HEK293 (cell line): ENCODE results near the gene PCDH15.

ENCODE experiments used
- CTCF ChIA-PET: fragments of 350-600 bp; formaldehyde crosslinking; extraction: SDS; loops from one replicate; lab custom pipeline; 2021; ENCODE audit warnings: antibody characterized with exemption; lab: Yijun Ruan, JAX
- POLR2A ChIA-PET: fragments of 300-600 bp; formaldehyde crosslinking; extraction: SDS; loops from one replicate; lab custom pipeline; 2020; ENCODE audit warnings: antibody characterized with exemption, inconsistent platforms; lab: Yijun Ruan, JAX
- H3K27ac ChIP-seq: fragments of 200-500 bp; sonication (Bioruptor generic); 2 replicates; pipeline ENCODE4 v1.5.1; 2014; ENCODE audit warnings: low read depth, low read length, control low read depth, inconsistent platforms; ENCODE audit errors: extremely low read depth
- H3K36me3 ChIP-seq, 2 experiments: fragments of 200-500 bp in 1 of 2; sonication (Bioruptor generic) in 1 of 2; 1 replicate in 1 of 2; 2 replicates in 1 of 2; pipeline ENCODE4 v1.5.1; 2014 to 2017; ENCODE audit warnings: inconsistent platforms in 2 of 2, low read length in 2 of 2; ENCODE audit not compliant: control insufficient read depth in 2 of 2, insufficient read depth in 1 of 2
- H3K4me1 ChIP-seq: fragments of 200-500 bp; sonication (Bioruptor generic); 2 replicates; pipeline ENCODE4 v1.5.1; 2014; ENCODE audit warnings: mild to moderate bottlenecking, low read length, inconsistent platforms; ENCODE audit not compliant: control insufficient read depth, insufficient read depth
- H3K4me3 ChIP-seq: 2 replicates; pipeline ENCODE4 v1.5.1; 2011; ENCODE audit warnings: low read depth, mild to moderate bottlenecking, control low read depth, low read length, moderate library complexity
- H3K9me3 ChIP-seq: fragments of 200-500 bp; sonication (Bioruptor generic); 2 replicates; pipeline ENCODE4 v1.5.1; 2014; ENCODE audit warnings: low read depth, low read length, inconsistent platforms; ENCODE audit not compliant: control insufficient read depth, insufficient read depth
- GFI1B ChIP-seq: fragments of 450-650 bp; formaldehyde crosslinking; IDR thresholded peaks from 2 replicates; pipeline ENCODE4 v1.5.1; 2016; ENCODE audit warnings: missing biosample characterization, missing genetic modification characterization
- HOXA7 ChIP-seq: sonication (generic); formaldehyde crosslinking; IDR thresholded peaks from 2 replicates; pipeline ENCODE4 v1.8.1; 2022; ENCODE audit warnings: missing genetic modification reagents, borderline replicate concordance
- MZF1 ChIP-seq: fragments of 450-650 bp; formaldehyde crosslinking; IDR thresholded peaks from 2 replicates; pipeline ENCODE4 v1.5.1; 2017; ENCODE audit warnings: missing biosample characterization, missing genetic modification characterization, borderline replicate concordance
- SP7 ChIP-seq: fragments of 450-650 bp; formaldehyde crosslinking; IDR thresholded peaks from 2 replicates; pipeline ENCODE4 v1.5.1; 2016; ENCODE audit warnings: missing biosample characterization, missing genetic modification characterization
- ZBTB44 ChIP-seq: fragments of 450-650 bp; IDR thresholded peaks from 2 replicates; pipeline ENCODE4 v1.5.1; 2018; ENCODE audit warnings: missing biosample characterization, mild to moderate bottlenecking, missing genetic modification characterization
- ZBTB7A ChIP-seq: fragments of 450-650 bp; formaldehyde crosslinking; IDR thresholded peaks from 2 replicates; pipeline ENCODE4 v1.5.1; 2016; ENCODE audit warnings: low read depth, missing biosample characterization, missing genetic modification characterization
- ZNF146 ChIP-seq: fragments of 450-650 bp; formaldehyde crosslinking; IDR thresholded peaks from 2 replicates; pipeline ENCODE4 v1.5.1; 2016; ENCODE audit warnings: missing biosample characterization, missing genetic modification characterization
- ZNF211 ChIP-seq: fragments of 450-650 bp; formaldehyde crosslinking; IDR thresholded peaks from 2 replicates; pipeline ENCODE4 v1.5.1; 2016; ENCODE audit warnings: low read depth, missing biosample characterization, missing genetic modification characterization
- ZNF223 ChIP-seq: fragments of 450-650 bp; formaldehyde crosslinking; IDR thresholded peaks from 2 replicates; pipeline ENCODE4 v1.5.1; 2016; ENCODE audit warnings: missing biosample characterization, missing genetic modification characterization
- ZNF23 ChIP-seq: fragments of 450-650 bp; formaldehyde crosslinking; IDR thresholded peaks from 2 replicates; pipeline ENCODE4 v1.5.1; 2016; ENCODE audit warnings: missing biosample characterization, missing genetic modification characterization, borderline replicate concordance
- ZNF335 ChIP-seq: fragments of 450-650 bp; formaldehyde crosslinking; conservative IDR thresholded peaks from 2 replicates; pipeline ENCODE4 v1.5.1; 2016; ENCODE audit warnings: missing biosample characterization, missing genetic modification characterization
- ZNF404 ChIP-seq: fragments of 450-650 bp; formaldehyde crosslinking; IDR thresholded peaks from 2 replicates; pipeline ENCODE4 v1.5.1; 2017; ENCODE audit warnings: missing biosample characterization, missing genetic modification characterization
- ZNF433 ChIP-seq: fragments of 450-650 bp; formaldehyde crosslinking; IDR thresholded peaks from 2 replicates; pipeline ENCODE4 v1.5.1; 2016; ENCODE audit warnings: missing biosample characterization, missing genetic modification characterization, low read depth
- ZNF473 ChIP-seq: fragments of 450-650 bp; formaldehyde crosslinking; IDR thresholded peaks from 2 replicates; pipeline ENCODE4 v1.5.1; 2017; ENCODE audit warnings: missing biosample characterization, missing genetic modification characterization
- ZNF560 ChIP-seq: fragments of 450-650 bp; formaldehyde crosslinking; IDR thresholded peaks from 2 replicates; pipeline ENCODE4 v1.5.1; 2017; ENCODE audit warnings: missing biosample characterization, missing genetic modification characterization, borderline replicate concordance
- TF ChIP-seq, protein P1 (sequence below): fragments of 450-650 bp; formaldehyde crosslinking; IDR thresholded peaks from 2 replicates; pipeline ENCODE4 v1.5.1; 2017; ENCODE audit warnings: missing biosample characterization, missing genetic modification characterization
- TF ChIP-seq, protein P2 (sequence below): fragments of 450-650 bp; formaldehyde crosslinking; IDR thresholded peaks from 2 replicates; pipeline ENCODE4 v1.5.1; 2016; ENCODE audit warnings: missing biosample characterization, missing genetic modification characterization
- TF ChIP-seq, protein P3 (sequence below): fragments of 450-650 bp; formaldehyde crosslinking; IDR thresholded peaks from 2 replicates; pipeline ENCODE4 v1.5.1; 2016; ENCODE audit warnings: missing biosample characterization, missing genetic modification characterization, borderline replicate concordance

The PCDH15 gene

DNA sequence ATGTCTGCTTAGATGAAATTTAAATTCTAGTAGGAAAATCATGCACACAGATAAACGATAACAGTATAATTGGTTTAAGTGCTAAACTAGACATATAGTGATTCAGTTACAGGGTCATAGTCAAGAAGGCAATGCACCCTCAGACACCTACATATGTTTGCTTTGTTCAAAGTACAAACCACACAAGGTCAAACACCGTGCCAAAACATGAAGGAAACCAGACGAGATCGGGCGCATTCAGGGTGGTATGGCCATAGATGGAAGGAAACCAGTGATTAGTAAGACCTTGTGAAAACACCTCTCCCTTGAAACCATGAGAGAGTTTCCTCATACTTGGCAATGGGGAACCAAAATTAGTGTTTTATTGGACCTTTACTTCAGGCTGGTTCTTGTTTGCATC, 906.9 kb downstream of the PCDH15 start:
- POLR2A ChIA-PET, result no interaction called here
- Histone ChIP-seq H3K36me3 (no peaks in the 10 kb centered on the region), H3K9me3 (no peaks in the 10 kb centered on the region), H3K27ac (no peak overlapping the region), H3K4me1 (no peaks in the 10 kb centered on the region), H3K4me3 (no peak overlapping the region)
- CTCF ChIA-PET, result no interaction called here
- TF ChIP-seq, protein P1, sequence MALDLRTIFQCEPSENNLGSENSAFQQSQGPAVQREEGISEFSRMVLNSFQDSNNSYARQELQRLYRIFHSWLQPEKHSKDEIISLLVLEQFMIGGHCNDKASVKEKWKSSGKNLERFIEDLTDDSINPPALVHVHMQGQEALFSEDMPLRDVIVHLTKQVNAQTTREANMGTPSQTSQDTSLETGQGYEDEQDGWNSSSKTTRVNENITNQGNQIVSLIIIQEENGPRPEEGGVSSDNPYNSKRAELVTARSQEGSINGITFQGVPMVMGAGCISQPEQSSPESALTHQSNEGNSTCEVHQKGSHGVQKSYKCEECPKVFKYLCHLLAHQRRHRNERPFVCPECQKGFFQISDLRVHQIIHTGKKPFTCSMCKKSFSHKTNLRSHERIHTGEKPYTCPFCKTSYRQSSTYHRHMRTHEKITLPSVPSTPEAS (tag by site-specific recombination), result no peak
- TF ChIP-seq, protein P2, sequence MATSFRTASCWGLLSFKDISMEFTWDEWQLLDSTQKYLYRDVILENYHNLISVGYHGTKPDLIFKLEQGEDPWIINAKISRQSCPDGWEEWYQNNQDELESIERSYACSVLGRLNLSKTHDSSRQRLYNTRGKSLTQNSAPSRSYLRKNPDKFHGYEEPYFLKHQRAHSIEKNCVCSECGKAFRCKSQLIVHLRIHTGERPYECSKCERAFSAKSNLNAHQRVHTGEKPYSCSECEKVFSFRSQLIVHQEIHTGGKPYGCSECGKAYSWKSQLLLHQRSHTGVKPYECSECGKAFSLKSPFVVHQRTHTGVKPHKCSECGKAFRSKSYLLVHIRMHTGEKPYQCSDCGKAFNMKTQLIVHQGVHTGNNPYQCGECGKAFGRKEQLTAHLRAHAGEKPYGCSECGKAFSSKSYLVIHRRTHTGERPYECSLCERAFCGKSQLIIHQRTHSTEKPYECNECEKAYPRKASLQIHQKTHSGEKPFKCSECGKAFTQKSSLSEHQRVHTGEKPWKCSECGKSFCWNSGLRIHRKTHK (tag by site-specific recombination), result no peak
- TF ChIP-seq GFI1B (tag by site-specific recombination) (no peak), ZNF223 (tag by site-specific recombination) (no peak), ZNF211 (no peak), ZNF335 (tag by site-specific recombination) (no peak), HOXA7 (CRISPR knock-in tag) (no peak), ZNF473 (tag by site-specific recombination) (no peak), ZNF560 (no peak), ZNF433 (no peak), SP7 (tag by site-specific recombination) (no peak), ZNF23 (tag by site-specific recombination) (no peak), ZBTB7A (tag by site-specific recombination) (no peak), MZF1 (tag by site-specific recombination) (no peak)
- TF ChIP-seq, protein P3, sequence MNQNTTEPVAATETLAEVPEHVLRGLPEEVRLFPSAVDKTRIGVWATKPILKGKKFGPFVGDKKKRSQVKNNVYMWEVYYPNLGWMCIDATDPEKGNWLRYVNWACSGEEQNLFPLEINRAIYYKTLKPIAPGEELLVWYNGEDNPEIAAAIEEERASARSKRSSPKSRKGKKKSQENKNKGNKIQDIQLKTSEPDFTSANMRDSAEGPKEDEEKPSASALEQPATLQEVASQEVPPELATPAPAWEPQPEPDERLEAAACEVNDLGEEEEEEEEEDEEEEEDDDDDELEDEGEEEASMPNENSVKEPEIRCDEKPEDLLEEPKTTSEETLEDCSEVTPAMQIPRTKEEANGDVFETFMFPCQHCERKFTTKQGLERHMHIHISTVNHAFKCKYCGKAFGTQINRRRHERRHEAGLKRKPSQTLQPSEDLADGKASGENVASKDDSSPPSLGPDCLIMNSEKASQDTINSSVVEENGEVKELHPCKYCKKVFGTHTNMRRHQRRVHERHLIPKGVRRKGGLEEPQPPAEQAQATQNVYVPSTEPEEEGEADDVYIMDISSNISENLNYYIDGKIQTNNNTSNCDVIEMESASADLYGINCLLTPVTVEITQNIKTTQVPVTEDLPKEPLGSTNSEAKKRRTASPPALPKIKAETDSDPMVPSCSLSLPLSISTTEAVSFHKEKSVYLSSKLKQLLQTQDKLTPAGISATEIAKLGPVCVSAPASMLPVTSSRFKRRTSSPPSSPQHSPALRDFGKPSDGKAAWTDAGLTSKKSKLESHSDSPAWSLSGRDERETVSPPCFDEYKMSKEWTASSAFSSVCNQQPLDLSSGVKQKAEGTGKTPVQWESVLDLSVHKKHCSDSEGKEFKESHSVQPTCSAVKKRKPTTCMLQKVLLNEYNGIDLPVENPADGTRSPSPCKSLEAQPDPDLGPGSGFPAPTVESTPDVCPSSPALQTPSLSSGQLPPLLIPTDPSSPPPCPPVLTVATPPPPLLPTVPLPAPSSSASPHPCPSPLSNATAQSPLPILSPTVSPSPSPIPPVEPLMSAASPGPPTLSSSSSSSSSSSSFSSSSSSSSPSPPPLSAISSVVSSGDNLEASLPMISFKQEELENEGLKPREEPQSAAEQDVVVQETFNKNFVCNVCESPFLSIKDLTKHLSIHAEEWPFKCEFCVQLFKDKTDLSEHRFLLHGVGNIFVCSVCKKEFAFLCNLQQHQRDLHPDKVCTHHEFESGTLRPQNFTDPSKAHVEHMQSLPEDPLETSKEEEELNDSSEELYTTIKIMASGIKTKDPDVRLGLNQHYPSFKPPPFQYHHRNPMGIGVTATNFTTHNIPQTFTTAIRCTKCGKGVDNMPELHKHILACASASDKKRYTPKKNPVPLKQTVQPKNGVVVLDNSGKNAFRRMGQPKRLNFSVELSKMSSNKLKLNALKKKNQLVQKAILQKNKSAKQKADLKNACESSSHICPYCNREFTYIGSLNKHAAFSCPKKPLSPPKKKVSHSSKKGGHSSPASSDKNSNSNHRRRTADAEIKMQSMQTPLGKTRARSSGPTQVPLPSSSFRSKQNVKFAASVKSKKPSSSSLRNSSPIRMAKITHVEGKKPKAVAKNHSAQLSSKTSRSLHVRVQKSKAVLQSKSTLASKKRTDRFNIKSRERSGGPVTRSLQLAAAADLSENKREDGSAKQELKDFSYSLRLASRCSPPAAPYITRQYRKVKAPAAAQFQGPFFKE (tag by site-specific recombination), result no peak

GRCh38 chr10:53893061-53893460, 908.0 kb downstream of the PCDH15 start:
- CTCF ChIA-PET, result no interaction called here

More at GRCh38 chr10:53893061-53893460, 908.0 kb downstream of the PCDH15 start:
- TF ChIP-seq ZBTB44 (tag by site-specific recombination), result no peak
- no peak for TF ChIP-seq ZNF404 (tag by site-specific recombination)
- no peak for TF ChIP-seq ZNF146
- TF ChIP-seq, all 188 proteins: peak for 0
- POLR2A ChIA-PET, result no interaction called here
- Histone ChIP-seq H3K36me3 (no peaks in the 10 kb centered on the region), H3K4me1 (no peaks in the 10 kb centered on the region), H3K9me3 (no peaks in the 10 kb centered on the region), H3K27ac (no peak overlapping the region), H3K4me3 (no peak overlapping the region)
